OCI-LY1 (cell line): ENCODE data around the gene HLA-A.

Experiments
- H2AFZ ChIP-seq: fragments of 200-600 bp; sonication (generic), shearing (Covaris generic); 2 replicates; pipeline ENCODE4 v1.6.0; 2014; ENCODE audit warnings: antibody characterized with exemption, mild to moderate bottlenecking, low read length
- H3F3A ChIP-seq: fragments of 200-600 bp; sonication (generic), shearing (Covaris generic); 2 replicates; pipeline ENCODE4 v1.6.0; 2014; ENCODE audit warnings: mild to moderate bottlenecking, antibody characterized with exemption, low read length, moderate library complexity; ENCODE audit not compliant: insufficient read depth
- H3K27ac ChIP-seq: fragments of 200-600 bp; sonication (generic); 2 replicates; pipeline ENCODE4 v1.5.1; 2014; ENCODE audit warnings: low read length, mixed run types, mild to moderate bottlenecking, low read depth; ENCODE audit not compliant: poor library complexity, severe bottlenecking
- H3K27me3 ChIP-seq: fragments of 200-600 bp; sonication (generic); 2 replicates; pipeline ENCODE4 v1.6.0; 2014; ENCODE audit warnings: antibody characterized with exemption, mild to moderate bottlenecking, low read length, moderate library complexity; ENCODE audit not compliant: insufficient read depth
- H3K36me3 ChIP-seq: fragments of 200-600 bp; sonication (generic); 2 replicates; pipeline ENCODE4 v1.6.1; 2014; ENCODE audit warnings: mild to moderate bottlenecking, antibody characterized with exemption, low read length, moderate library complexity, mixed read lengths; ENCODE audit not compliant: insufficient read depth
- H3K4me1 ChIP-seq: fragments of 200-600 bp; sonication (generic); 2 replicates; pipeline ENCODE4 v1.5.1; 2014; ENCODE audit warnings: mild to moderate bottlenecking, low read length, moderate library complexity; ENCODE audit not compliant: insufficient read depth, severe bottlenecking
- H3K4me2 ChIP-seq: fragments of 200-600 bp; sonication (generic), shearing (Covaris generic); 2 replicates; pipeline ENCODE4 v1.6.1; 2014; ENCODE audit warnings: low read length
- H3K4me3 ChIP-seq: fragments of 200-600 bp; sonication (generic); 2 replicates; pipeline ENCODE4 v1.5.1; 2014; ENCODE audit warnings: low read length, low read depth, mild to moderate bottlenecking, mixed read lengths; ENCODE audit not compliant: poor library complexity, severe bottlenecking
- H3K79me2 ChIP-seq: fragments of 200-600 bp; shearing (Covaris generic); 2 replicates; pipeline ENCODE4 v1.6.1; 2016; ENCODE audit warnings: mixed run types, low read length, mixed read lengths; ENCODE audit not compliant: insufficient read depth
- H3K9ac ChIP-seq: fragments of 200-600 bp; sonication (generic), shearing (Covaris generic); 2 replicates; pipeline ENCODE4 v1.6.1; 2014; ENCODE audit warnings: mild to moderate bottlenecking, low read length, mixed read lengths
- H3K9me2 ChIP-seq: fragments of 200-600 bp; sonication (generic), shearing (Covaris generic); 2 replicates; pipeline ENCODE4 v1.6.1; 2014; ENCODE audit warnings: low read depth, mild to moderate bottlenecking, low read length, mixed read lengths
- H3K9me3 ChIP-seq: fragments of 200-600 bp; shearing (Covaris generic); 2 replicates; pipeline ENCODE4 v1.6.1; 2014; ENCODE audit warnings: low read length, mixed read lengths
- H4K20me1 ChIP-seq: fragments of 200-600 bp; sonication (generic), shearing (Covaris generic); 2 replicates; pipeline ENCODE4 v1.6.0; 2016; ENCODE audit warnings: mild to moderate bottlenecking, low read length; ENCODE audit not compliant: insufficient read depth
- CTCF ChIP-seq: fragments of 200-600 bp; sonication (generic), shearing (Covaris generic); IDR thresholded peaks from 2 replicates; pipeline ENCODE4 v1.5.1; 2017; ENCODE audit warnings: mild to moderate bottlenecking, antibody characterized with exemption, low read length, moderate library complexity, mixed read lengths
- EZH2 ChIP-seq: fragments of 200-600 bp; sonication (generic), shearing (Covaris generic); IDR thresholded peaks from 2 replicates; pipeline ENCODE4 v1.8.0; 2017; ENCODE audit warnings: borderline replicate concordance, mixed run types, mild to moderate bottlenecking, antibody characterized with exemption, low read length, moderate library complexity, mixed read lengths

Gene HLA-A

GRCh38 chr6:29946223-29947076, 4.1 kb downstream of the HLA-A start:
- Histone ChIP-seq H3K27ac (no peak overlapping the region), H3K27me3 (no peaks in the 10 kb centered on the region), H3K79me2 (no peaks in the 10 kb centered on the region), H4K20me1 (no peaks in the 10 kb centered on the region), H3F3A (no peaks in the 10 kb centered on the region), H3K36me3 (peaks cover 20% of the 10 kb centered on the region), H3K4me1 (peaks cover 14% of the 10 kb centered on the region), H3K9me2 (no peaks in the 10 kb centered on the region), H2AFZ (no peak overlapping the region), H3K4me3 (no peak overlapping the region), H3K4me2 (no peak overlapping the region), H3K9ac (no peak overlapping the region), H3K9me3 (no peaks in the 10 kb centered on the region)
- no peak for TF ChIP-seq EZH2
- no peak for TF ChIP-seq CTCF

- Histone ChIP-seq H3K4me3 (no peak overlapping the region), H3K27me3 (no peaks in the 10 kb centered on the region), H3K9me2 (no peaks in the 10 kb centered on the region), H3K79me2 (no peaks in the 10 kb centered on the region), H2AFZ (no peak overlapping the region), H3K9ac (no peak overlapping the region), H3K36me3 (peaks cover 20% of the 10 kb centered on the region), H3F3A (no peaks in the 10 kb centered on the region), H3K4me2 (no peak overlapping the region), H3K27ac (no peak overlapping the region), H3K4me1 (peaks cover 7% of the 10 kb centered on the region), H4K20me1 (no peaks in the 10 kb centered on the region), H3K9me3 (no peaks in the 10 kb centered on the region)
- no peak for TF ChIP-seq EZH2
Observed at GRCh38 chr6:29947077-29947980, 5.0 kb downstream of the HLA-A start.

- H3K4me2 ChIP-seq = no peak overlapping the region
- H3K4me1 ChIP-seq = peaks cover 6% of the 10 kb centered on the region
- no peaks in the 10 kb centered on the region for H3K27me3 ChIP-seq
- TF ChIP-seq CTCF = no peak
- TF ChIP-seq EZH2 = no peak
- H3K79me2 ChIP-seq = no peaks in the 10 kb centered on the region
- no peak overlapping the region for H2AFZ ChIP-seq
- no peak overlapping the region for H3K4me3 ChIP-seq
- no peaks in the 10 kb centered on the region for H3K9me3 ChIP-seq
- no peaks in the 10 kb centered on the region for H4K20me1 ChIP-seq
- H3K27ac ChIP-seq = no peak overlapping the region
- H3K9me2 ChIP-seq = no peaks in the 10 kb centered on the region
- no peaks in the 10 kb centered on the region for H3F3A ChIP-seq
- H3K36me3 ChIP-seq = peaks cover 20% of the 10 kb centered on the region
- no peak overlapping the region for H3K9ac ChIP-seq
Observed at GRCh38 chr6:29948277-29948676, 5.9 kb downstream of the HLA-A start.
